ENCODE measurements around the gene NRXN3. TPM values are rescaled to one million over a fixed set of nuclear protein-coding genes. Genes with fewer than 3 reads are reported as not detected.

NRXN3 gene
- total RNA-seq, 1 experiment from 2014 or later: not detected

GRCh38 chr14:78747813-78748212 is 577.6 kb downstream of the NRXN3 start:
- no peak overlapping the region for H3K27ac ChIP-seq (ENCODE audit: low read depth, low read length)
- no peaks in the 10 kb centered on the region for H3K27me3 ChIP-seq (ENCODE audit: insufficient read depth, low read length)
- H3K4me2 ChIP-seq (ENCODE audit: low read length): no peak overlapping the region
- H2AFZ ChIP-seq (ENCODE audit: low read depth, low read length, poor library complexity, severe bottlenecking): no peak overlapping the region
- POLR2A ChIA-PET: no interaction called here
- CTCF ChIA-PET: no interaction called here
- H3K4me3 ChIP-seq (replicated peaks in 1 of 2; ENCODE audit: low read depth in 1 of 2, low read length in 2 of 2): no peak overlapping the region
- no peaks in the 10 kb centered on the region for H3K4me1 ChIP-seq (ENCODE audit: control insufficient read depth in 1 of 2, insufficient read depth in 2 of 2, low read length in 2 of 2)
- H3K9me3 ChIP-seq (ENCODE audit: control insufficient read depth in 1 of 2, insufficient read depth in 1 of 2, low read depth in 1 of 2, low read length in 2 of 2): no peaks in the 10 kb centered on the region; a peak in 1 of 4 replicates
- no peaks in the 10 kb centered on the region for H3K79me2 ChIP-seq (ENCODE audit: insufficient read depth, low read length)
- H3K9me2 ChIP-seq (ENCODE audit: insufficient read depth): no peaks in the 10 kb centered on the region
- DNase-seq (ENCODE audit: low read depth, low spot score) (no peak), ATAC-seq (no peak)
- no TSS peak for BruUV-seq (replicated peaks)
- intact Hi-C loops (cut with micrococcal nuclease): no loop called here
- TF ChIP-seq ZNF274 (IDR thresholded peaks at IDR 0.05; ENCODE audit: low read depth, low read length) (no peak), TCF7L2 (IDR thresholded peaks at IDR 0.05; ENCODE audit: borderline replicate concordance, extremely low read depth, insufficient read depth, insufficient read length) (no peak), ELF1 (IDR thresholded peaks at IDR 0.05; ENCODE audit: borderline replicate concordance, low read depth) (no peak), POLR2A (IDR thresholded peaks at IDR 0.05; ENCODE audit: borderline replicate concordance, extremely low read depth, insufficient read depth, insufficient read length) (no peak), RAD21 (IDR thresholded peaks at IDR 0.05; ENCODE audit: low read depth) (no peak), EGR1 (IDR thresholded peaks at IDR 0.05; ENCODE audit: low read depth) (no peak), EZH2 (IDR thresholded peaks at IDR 0.05) (no peak), SRF (IDR thresholded peaks at IDR 0.05; ENCODE audit: low read depth) (no peak), CBX3 (IDR thresholded peaks at IDR 0.05; ENCODE audit: low read depth) (no peak), SIN3A (IDR thresholded peaks at IDR 0.05; ENCODE audit: low read depth) (no peak), ZFX (IDR thresholded peaks at IDR 0.05) (no peak)
- TF ChIP-seq, protein P1, sequence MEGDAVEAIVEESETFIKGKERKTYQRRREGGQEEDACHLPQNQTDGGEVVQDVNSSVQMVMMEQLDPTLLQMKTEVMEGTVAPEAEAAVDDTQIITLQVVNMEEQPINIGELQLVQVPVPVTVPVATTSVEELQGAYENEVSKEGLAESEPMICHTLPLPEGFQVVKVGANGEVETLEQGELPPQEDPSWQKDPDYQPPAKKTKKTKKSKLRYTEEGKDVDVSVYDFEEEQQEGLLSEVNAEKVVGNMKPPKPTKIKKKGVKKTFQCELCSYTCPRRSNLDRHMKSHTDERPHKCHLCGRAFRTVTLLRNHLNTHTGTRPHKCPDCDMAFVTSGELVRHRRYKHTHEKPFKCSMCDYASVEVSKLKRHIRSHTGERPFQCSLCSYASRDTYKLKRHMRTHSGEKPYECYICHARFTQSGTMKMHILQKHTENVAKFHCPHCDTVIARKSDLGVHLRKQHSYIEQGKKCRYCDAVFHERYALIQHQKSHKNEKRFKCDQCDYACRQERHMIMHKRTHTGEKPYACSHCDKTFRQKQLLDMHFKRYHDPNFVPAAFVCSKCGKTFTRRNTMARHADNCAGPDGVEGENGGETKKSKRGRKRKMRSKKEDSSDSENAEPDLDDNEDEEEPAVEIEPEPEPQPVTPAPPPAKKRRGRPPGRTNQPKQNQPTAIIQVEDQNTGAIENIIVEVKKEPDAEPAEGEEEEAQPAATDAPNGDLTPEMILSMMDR (IDR thresholded peaks at IDR 0.05 in 2 of 3, conservative IDR thresholded peaks at IDR 0.05 in 1 of 3; ENCODE audit: borderline replicate concordance in 1 of 3, insufficient read depth in 1 of 3, low read depth in 2 of 3, low read length in 2 of 3): no peak
- TF ChIP-seq, protein P2, sequence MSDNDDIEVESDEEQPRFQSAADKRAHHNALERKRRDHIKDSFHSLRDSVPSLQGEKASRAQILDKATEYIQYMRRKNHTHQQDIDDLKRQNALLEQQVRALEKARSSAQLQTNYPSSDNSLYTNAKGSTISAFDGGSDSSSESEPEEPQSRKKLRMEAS (IDR thresholded peaks at IDR 0.05): no peak
- H3K36me3 ChIP-seq (ENCODE audit: control insufficient read depth in 1 of 2, insufficient read depth in 2 of 2, low read length in 2 of 2): no peaks in the 10 kb centered on the region
- no peak overlapping the region for H3K9ac ChIP-seq (ENCODE audit: low read length)
- H4K20me1 ChIP-seq (ENCODE audit: insufficient read depth): no peaks in the 10 kb centered on the region
- RAD21 ChIA-PET (ENCODE audit: low non-redundant PET in 1 of 2, low total read pairs in 2 of 2, uncharacterized antibody in 2 of 2, unreplicated experiment in 2 of 2): no interaction called here

Data from HCT116 (cell line).